GM12865 (cell line): Measurements from ENCODE around the gene TENM3.
A peak's percentile ranks its signal among the peaks of the same experiment; 100 is the strongest.

ENCODE experiments used
- DNase-seq: peaks from one replicate; pipeline ENCODE4 v3.0.0; 2010; ENCODE audit warnings: low read depth
- H3K4me3 ChIP-seq: 2 replicates; pipeline ENCODE4 v1.5.1; 2011; ENCODE audit warnings: mild to moderate bottlenecking, low read depth, low read length, control low read depth
- TF ChIP-seq, protein P1 (sequence below): IDR thresholded peaks from 2 replicates; pipeline ENCODE4 v1.5.1; 2011; ENCODE audit warnings: low read length, control low read depth, low read depth, inconsistent platforms; ENCODE audit not compliant: insufficient read depth; ENCODE audit errors: missing control alignments

The TENM3 gene

GRCh38 chr4:182825003-182825402, 581.8 kb downstream of the TENM3 start:
- no peak for DNase-seq
- TF ChIP-seq, protein P1, sequence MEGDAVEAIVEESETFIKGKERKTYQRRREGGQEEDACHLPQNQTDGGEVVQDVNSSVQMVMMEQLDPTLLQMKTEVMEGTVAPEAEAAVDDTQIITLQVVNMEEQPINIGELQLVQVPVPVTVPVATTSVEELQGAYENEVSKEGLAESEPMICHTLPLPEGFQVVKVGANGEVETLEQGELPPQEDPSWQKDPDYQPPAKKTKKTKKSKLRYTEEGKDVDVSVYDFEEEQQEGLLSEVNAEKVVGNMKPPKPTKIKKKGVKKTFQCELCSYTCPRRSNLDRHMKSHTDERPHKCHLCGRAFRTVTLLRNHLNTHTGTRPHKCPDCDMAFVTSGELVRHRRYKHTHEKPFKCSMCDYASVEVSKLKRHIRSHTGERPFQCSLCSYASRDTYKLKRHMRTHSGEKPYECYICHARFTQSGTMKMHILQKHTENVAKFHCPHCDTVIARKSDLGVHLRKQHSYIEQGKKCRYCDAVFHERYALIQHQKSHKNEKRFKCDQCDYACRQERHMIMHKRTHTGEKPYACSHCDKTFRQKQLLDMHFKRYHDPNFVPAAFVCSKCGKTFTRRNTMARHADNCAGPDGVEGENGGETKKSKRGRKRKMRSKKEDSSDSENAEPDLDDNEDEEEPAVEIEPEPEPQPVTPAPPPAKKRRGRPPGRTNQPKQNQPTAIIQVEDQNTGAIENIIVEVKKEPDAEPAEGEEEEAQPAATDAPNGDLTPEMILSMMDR: no peak
- no peak overlapping the region for H3K4me3 ChIP-seq

GRCh38 chr4:182825786-182826185, 582.6 kb downstream of the TENM3 start:
- TF ChIP-seq, protein P1: no peak
- no peak overlapping the region for H3K4me3 ChIP-seq
- no peak for DNase-seq

GRCh38 chr4:182826391-182826790, 583.2 kb downstream of the TENM3 start:
- TF ChIP-seq, protein P1: no peak
- H3K4me3 ChIP-seq: no peak overlapping the region
- peak; percentile 62 for DNase-seq

GRCh38 chr4:182827166-182827565, 584.0 kb downstream of the TENM3 start:
- TF ChIP-seq, protein P1: no peak
- no peak for DNase-seq
- H3K4me3 ChIP-seq: no peak overlapping the region

DNA sequence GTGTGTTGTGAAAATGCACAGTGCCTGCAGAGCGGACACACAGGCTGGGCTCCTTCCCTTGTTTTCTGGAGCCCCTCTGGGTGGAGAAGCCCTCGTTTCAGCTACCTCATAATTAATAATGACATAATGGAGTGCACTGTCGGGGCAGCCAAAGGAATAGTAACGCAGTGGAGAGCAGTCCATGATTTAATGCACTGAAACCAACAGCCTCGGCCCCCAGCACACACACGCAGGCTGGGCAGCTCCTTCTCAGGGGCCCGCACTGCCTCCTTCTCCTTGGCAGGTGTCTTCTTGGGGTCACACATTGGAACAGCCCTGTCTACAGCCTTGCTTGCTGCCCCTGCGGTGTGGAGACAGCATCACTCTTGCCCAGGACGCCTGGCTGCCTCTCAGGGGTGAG, 584.8 kb downstream of the TENM3 start:
- TF ChIP-seq, protein P1: no peak
- DNase-seq: no peak
- no peak overlapping the region for H3K4me3 ChIP-seq

DNA sequence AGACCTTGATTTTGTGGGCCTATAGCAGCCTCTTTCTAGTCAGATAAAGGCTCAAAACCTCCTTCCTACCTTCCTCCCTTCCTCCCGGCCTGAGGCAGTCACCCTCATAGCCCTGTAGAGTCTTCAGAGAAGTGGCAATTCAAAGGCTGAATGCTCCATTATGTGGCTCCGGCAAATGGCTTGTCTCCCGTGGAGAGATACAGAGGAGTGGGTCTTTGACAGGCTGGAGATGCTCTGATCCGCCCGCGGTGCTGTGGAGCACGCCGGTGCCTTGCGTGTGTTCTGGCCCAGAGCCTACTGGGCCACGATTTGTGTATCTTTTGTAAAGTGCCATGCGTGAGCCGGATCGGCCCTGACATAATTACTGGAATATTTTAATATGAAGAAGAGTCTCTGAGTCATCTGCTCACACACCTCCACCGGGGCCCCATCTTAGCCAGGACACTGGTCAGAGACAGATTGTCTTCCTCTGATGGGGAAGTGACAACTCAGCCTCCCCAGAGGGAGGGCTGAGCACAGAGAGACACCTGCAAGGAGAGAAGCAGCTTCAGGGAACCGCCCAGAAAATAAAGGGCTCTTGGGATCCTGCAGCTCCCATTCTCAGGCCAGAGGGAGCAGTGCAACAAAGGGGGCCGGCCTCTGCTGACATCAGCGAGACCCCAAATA, 585.3 kb downstream of the TENM3 start:
- no peak for DNase-seq
- H3K4me3 ChIP-seq: no peak overlapping the region
- TF ChIP-seq, protein P1: no peak

DNA sequence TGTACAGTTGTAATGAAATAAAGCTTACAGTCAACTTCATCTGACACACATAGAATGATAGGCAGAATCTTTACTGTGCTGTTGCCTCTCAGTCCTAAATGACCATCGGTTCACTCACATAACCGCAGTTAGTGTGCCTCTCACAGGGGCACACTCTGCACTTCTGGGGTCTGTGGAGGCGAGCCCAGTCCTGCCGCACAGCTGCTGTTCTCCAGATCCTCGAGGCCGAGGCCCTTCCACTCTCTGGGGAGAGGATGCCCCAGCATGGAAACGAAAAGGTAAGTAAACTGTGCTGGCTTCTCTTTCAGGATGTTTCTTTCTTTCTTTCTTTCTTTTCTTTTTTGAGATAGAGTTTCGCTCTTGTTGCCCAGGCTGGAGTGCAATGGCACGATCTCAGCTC, 586.0 kb downstream of the TENM3 start:
- TF ChIP-seq, protein P1: no peak
- no peak for DNase-seq
- no peak overlapping the region for H3K4me3 ChIP-seq
